ENCODE results near the gene SFXN2.
"Not testable (repeated sequence)": the region's sequence is repeated elsewhere in the genome, so short reads cannot be mapped to it uniquely, and the experiment has no call there.

The SFXN2 gene

GRCh38 chr10:102681696-102682095 is 32.7 kb upstream of the SFXN2 start:
- no peak for DNase-seq

GRCh38 chr10:102682416-102682815 is 32.0 kb upstream of the SFXN2 start:
- no peak for DNase-seq

- no peak for DNase-seq
These were observed 31.5 kb upstream of the SFXN2 start for GRCh38 chr10:102682981-102683380.

- DNase-seq = no peak
These were observed 30.7 kb upstream of the SFXN2 start for GRCh38 chr10:102683736-102684135.

GRCh38 chr10:102691285-102692066 is 23.0 kb upstream of the SFXN2 start:
- DNase-seq = no peak

GRCh38 chr10:102695401-102695800 is 19.0 kb upstream of the SFXN2 start:
- not testable (repeated sequence) for DNase-seq

GRCh38 chr10:102696736-102697135 is 17.7 kb upstream of the SFXN2 start:
- DNase-seq = no peak

GRCh38 chr10:102698894-102699293 is 15.5 kb upstream of the SFXN2 start:
- no peak for DNase-seq

- DNase-seq = no peak
These were observed 13.2 kb upstream of the SFXN2 start for GRCh38 chr10:102701272-102701671.

- no peak for DNase-seq
These were observed 12.6 kb upstream of the SFXN2 start for GRCh38 chr10:102701796-102702195.

- no peak for DNase-seq
These were observed 11.7 kb upstream of the SFXN2 start for GRCh38 chr10:102702742-102703141.

- DNase-seq = no peak
These were observed 9.5 kb upstream of the SFXN2 start for GRCh38 chr10:102704915-102705314.

GRCh38 chr10:102705531-102705930 is 8.9 kb upstream of the SFXN2 start:
- DNase-seq = no peak

GRCh38 chr10:102710609-102711008 is 3.8 kb upstream of the SFXN2 start:
- DNase-seq = no peak

GRCh38 chr10:102712089-102712488 is 2.3 kb upstream of the SFXN2 start:
- DNase-seq = no peak

- no peak for DNase-seq
These were observed 1.4 kb upstream of the SFXN2 start for GRCh38 chr10:102712843-102713538.

GRCh38 chr10:102713539-102713813 is 960 bp upstream of the SFXN2 start:
- DNase-seq = peak; percentile 42

GRCh38 chr10:102713814-102714620 is 419 bp upstream of the SFXN2 start, which contains the start of gene ARL3:
Gene ARL3 (minus strand): TSS chr10:102714397. CDS start chr10:102714275, 122 bp downstream.
- DNase-seq = peak; percentile 90

- no peak for DNase-seq
These were observed 1.4 kb downstream of the SFXN2 start for GRCh38 chr10:102715880-102716279.

- not testable (repeated sequence) for DNase-seq
These were observed 2.6 kb downstream of the SFXN2 start for GRCh38 chr10:102716900-102717565.

GRCh38 chr10:102718220-102718619 is 3.8 kb downstream of the SFXN2 start:
- no peak for DNase-seq

GRCh38 chr10:102720337-102720736 is 5.9 kb downstream of the SFXN2 start:
- no peak for DNase-seq

GRCh38 chr10:102720775-102721301 is 6.4 kb downstream of the SFXN2 start:
- no peak for DNase-seq
